ENCODE results near the gene TMEM144. TPM values are rescaled to one million over a fixed set of nuclear protein-coding genes. Genes with fewer than 3 reads are reported as not detected.
A peak's percentile ranks its signal among the peaks of the same experiment; 100 is the strongest.
"Not testable (repeated sequence)": the region's sequence is repeated elsewhere in the genome, so short reads cannot be mapped to it uniquely, and the experiment has no call there.

Gene TMEM144
- total RNA-seq, 6 donors from 2014 or later: 8.6 to 16.7 (median 13.7) TPM

DNA sequence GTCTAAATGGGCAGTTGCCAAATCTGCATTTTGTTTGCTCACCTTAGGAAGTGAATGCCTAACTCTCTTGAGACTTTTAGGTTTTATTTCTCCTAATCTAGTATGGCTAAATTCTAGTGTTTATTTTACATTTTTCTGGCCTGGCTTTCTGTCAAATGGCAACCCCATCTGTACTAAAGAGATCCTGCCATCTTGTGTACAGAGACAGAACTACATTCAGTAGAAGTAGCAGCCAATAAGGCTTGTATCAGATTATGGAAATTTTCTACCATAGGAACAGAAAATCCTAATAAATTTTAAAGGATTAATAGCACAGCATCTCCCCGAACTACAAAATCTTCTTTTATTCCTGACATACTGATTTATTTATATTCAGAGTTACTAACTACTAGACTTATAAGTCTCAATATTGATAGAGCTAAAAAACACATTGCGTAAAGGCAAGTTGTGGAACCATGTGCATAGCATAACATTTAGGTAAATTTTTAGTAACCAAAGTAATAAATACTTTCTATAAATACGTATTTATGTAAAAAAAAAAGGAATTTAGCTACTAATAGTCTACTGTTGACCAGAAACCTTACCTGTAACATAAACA, 45.5 kb downstream of the TMEM144 start:
- Histone ChIP-seq H3K27ac (no peak overlapping the region), H3K9me3 (no peaks in the 10 kb centered on the region), H3K36me3 (no peaks in the 10 kb centered on the region), H3K4me1 (peaks cover 0 to 3% (median 0%) of the 10 kb centered on the region in 4 donors), H3K4me3 (no peak overlapping the region), H3K27me3 (no peaks in the 10 kb centered on the region)
- DNase-seq: no peak
- TF ChIP-seq EP300 (IDR thresholded peaks at IDR 0.05): no peak
- TF ChIP-seq, protein P1, sequence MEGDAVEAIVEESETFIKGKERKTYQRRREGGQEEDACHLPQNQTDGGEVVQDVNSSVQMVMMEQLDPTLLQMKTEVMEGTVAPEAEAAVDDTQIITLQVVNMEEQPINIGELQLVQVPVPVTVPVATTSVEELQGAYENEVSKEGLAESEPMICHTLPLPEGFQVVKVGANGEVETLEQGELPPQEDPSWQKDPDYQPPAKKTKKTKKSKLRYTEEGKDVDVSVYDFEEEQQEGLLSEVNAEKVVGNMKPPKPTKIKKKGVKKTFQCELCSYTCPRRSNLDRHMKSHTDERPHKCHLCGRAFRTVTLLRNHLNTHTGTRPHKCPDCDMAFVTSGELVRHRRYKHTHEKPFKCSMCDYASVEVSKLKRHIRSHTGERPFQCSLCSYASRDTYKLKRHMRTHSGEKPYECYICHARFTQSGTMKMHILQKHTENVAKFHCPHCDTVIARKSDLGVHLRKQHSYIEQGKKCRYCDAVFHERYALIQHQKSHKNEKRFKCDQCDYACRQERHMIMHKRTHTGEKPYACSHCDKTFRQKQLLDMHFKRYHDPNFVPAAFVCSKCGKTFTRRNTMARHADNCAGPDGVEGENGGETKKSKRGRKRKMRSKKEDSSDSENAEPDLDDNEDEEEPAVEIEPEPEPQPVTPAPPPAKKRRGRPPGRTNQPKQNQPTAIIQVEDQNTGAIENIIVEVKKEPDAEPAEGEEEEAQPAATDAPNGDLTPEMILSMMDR (IDR thresholded peaks at IDR 0.05): peak; percentile 52 to 71 (median 69)
- ATAC-seq (ENCODE audit: low FRiP score in 2 of 2): peak; percentile 63 to 78
- WGBS, 2 donors: 37 to 42% methylated on average over 3 of the region's 3 CpGs

DNA sequence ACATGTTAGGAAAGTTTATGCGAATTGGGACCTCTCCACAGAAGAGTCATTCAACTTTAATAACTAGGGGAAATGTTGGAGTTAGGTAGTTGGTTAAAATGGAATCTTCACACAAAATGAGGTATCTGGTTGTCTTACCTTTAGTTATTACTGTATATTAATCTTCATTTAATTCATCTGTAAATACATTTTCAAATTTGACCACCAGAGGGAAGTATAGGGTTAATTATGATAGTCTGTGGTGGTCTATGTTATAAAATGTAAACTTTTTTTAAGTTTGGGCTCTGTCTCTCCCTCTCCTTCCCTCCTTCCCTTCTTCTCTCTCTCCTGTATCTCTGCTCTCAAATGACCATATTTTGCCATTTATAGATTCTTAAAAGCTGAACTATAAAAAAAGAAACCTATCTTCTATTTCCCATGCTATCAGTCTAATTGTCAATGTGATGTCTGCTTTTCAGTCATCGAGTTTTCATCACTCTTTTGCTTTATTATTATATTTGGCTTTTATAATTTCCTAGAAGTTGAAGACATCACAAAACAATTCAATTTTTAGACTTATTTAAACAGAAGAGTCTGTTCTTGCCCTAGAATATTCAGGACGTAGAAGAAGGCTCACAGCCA, 49.8 kb downstream of the TMEM144 start:
- Histone ChIP-seq H3K27me3 (no peaks in the 10 kb centered on the region), H3K4me1 (no peaks in the 10 kb centered on the region), H3K4me3 (no peak overlapping the region), H3K27ac (no peak overlapping the region), H3K36me3 (no peaks in the 10 kb centered on the region), H3K9me3 (no peaks in the 10 kb centered on the region)
- no peak for ATAC-seq (ENCODE audit: low FRiP score in 2 of 2)
- 49 to 70% methylated on average over 3 of the region's 3 CpGs for WGBS, 2 donors
- TF ChIP-seq, protein P1 (IDR thresholded peaks at IDR 0.05): peak in 2 of 6 experiments; percentile 30 to 39
- no peak for TF ChIP-seq EP300 (IDR thresholded peaks at IDR 0.05)
- TF ChIP-seq POLR2A (IDR thresholded peaks at IDR 0.05): no peak
- no peak for DNase-seq

DNA sequence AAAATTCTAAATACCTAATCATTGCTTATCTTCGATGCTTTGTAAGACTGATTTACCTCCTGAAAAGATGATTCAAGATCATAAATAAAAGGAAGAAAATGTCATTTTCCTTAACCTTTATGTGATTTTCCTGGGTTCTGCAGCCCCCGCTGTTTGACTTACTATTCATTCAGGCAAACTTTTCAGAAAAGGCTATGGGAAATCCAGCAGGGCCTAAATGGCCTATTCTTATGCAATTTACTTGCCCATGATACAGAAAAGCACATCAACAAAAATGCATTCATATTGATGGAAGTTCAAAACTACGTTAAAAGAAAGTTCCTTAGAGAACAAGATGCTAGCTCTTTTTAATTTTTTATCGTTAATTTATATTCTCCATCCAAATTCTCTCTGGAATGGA, 51.2 kb downstream of the TMEM144 start:
- WGBS, 2 donors: 74 to 90% methylated on average over 4 of the region's 4 CpGs
- no peaks in the 10 kb centered on the region for H3K27me3 ChIP-seq
- no peak for ATAC-seq (ENCODE audit: low FRiP score in 2 of 2)
- no peaks in the 10 kb centered on the region for H3K4me1 ChIP-seq
- H3K9me3 ChIP-seq: no peaks in the 10 kb centered on the region
- H3K36me3 ChIP-seq: no peaks in the 10 kb centered on the region
- H3K4me3 ChIP-seq: no peak overlapping the region
- H3K27ac ChIP-seq: no peak overlapping the region
- TF ChIP-seq POLR2A (IDR thresholded peaks at IDR 0.05) (no peak), EP300 (IDR thresholded peaks at IDR 0.05) (no peak), POLR2AphosphoS5 (IDR thresholded peaks at IDR 0.05) (no peak)
- TF ChIP-seq, protein P1 (IDR thresholded peaks at IDR 0.05): no peak
- no peak for DNase-seq

DNA sequence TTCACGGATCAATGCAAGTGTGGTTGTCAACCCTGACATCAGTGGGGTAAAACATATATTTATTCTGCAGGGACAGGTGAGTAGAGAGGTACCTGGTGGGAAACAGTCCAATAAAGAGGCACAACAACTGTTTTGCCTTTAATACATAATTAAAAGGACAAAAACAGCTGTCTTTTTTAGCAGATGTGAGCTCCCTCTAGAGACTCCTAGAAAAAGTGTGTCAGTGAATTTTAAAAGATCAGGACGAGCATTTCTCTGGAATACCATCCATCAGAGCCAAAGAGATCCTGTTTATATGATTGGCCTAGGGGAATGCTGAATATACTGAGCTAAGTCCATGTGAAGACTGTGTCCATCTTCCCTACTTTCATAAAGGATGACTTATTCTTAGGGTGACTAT, 58.3 kb downstream of the TMEM144 start:
- no peaks in the 10 kb centered on the region for H3K27me3 ChIP-seq
- TF ChIP-seq POLR2A (IDR thresholded peaks at IDR 0.05) (no peak), POLR2AphosphoS5 (IDR thresholded peaks at IDR 0.05) (no peak)
- 67 to 89% methylated on average over 2 of the region's 2 CpGs for WGBS, 2 donors
- H3K36me3 ChIP-seq: no peaks in the 10 kb centered on the region
- H3K4me3 ChIP-seq: no peak overlapping the region
- DNase-seq: no peak
- no peaks in the 10 kb centered on the region for H3K9me3 ChIP-seq
- H3K27ac ChIP-seq: no peak overlapping the region
- ATAC-seq (ENCODE audit: low FRiP score in 2 of 2): no peak
- no peaks in the 10 kb centered on the region for H3K4me1 ChIP-seq

DNA sequence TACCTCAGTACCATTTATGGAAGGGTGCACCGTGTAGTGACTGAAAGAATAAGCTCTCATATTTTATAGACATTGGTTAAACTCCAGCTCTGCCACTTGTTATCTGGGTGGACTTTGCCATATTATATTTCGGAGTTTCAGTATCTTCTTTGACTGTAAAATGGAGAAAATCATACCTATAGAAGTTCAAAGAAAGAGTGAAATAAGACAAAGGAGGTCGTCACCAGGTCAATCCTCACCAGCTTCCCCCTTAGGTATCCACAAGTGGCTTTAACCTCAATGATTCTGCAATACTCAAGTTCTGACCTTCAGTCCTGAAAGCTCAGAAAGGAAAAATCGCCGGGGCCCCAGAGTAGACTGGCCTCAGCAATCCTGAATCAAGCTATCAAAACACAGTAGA, 64.3 kb downstream of the TMEM144 start:
- Histone ChIP-seq H3K27me3 (no peaks in the 10 kb centered on the region), H3K4me3 (no peak overlapping the region), H3K27ac (no peak overlapping the region), H3K9me3 (no peaks in the 10 kb centered on the region), H3K4me1 (no peaks in the 10 kb centered on the region), H3K36me3 (no peaks in the 10 kb centered on the region)
- no peak for DNase-seq
- no peak for ATAC-seq (ENCODE audit: low FRiP score in 2 of 2)
- TF ChIP-seq EP300 (IDR thresholded peaks at IDR 0.05): no peak
- 81 to 82% methylated on average over 5 of the region's 5 CpGs for WGBS, 2 donors

DNA sequence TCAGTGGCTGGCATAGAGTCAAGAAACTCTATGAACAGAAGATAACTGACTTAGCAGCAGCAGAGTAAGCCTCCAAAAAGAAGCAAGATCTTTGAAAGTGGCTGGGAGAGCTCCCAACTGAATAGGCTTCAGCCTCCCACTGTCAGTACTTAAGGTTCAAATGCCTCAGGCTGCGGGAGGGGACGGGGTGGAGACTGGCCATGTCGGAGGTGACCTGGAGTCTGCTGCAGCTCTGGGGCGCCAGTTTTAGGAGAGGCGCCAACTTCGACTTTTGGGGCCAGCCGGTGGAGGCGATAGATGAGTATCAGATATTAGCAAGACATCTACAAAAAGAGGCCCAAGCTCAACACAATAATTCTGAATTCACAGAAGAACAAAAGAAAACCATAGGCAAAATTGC, 67.3 kb downstream of the TMEM144 start:
- DNase-seq (peak in 1 of 2 donors; percentile 13), ATAC-seq (ENCODE audit: low FRiP score in 2 of 2) (no peak)
- H3K9me3 ChIP-seq: no peaks in the 10 kb centered on the region
- 87 to 97% methylated on average over 8 of the region's 8 CpGs for WGBS, 2 donors
- H3K4me1 ChIP-seq: no peaks in the 10 kb centered on the region
- H3K27me3 ChIP-seq: no peaks in the 10 kb centered on the region
- H3K4me3 ChIP-seq: no peak overlapping the region
- no peaks in the 10 kb centered on the region for H3K36me3 ChIP-seq
- no peak overlapping the region for H3K27ac ChIP-seq
- TF ChIP-seq POLR2A (IDR thresholded peaks at IDR 0.05): no peak

DNA sequence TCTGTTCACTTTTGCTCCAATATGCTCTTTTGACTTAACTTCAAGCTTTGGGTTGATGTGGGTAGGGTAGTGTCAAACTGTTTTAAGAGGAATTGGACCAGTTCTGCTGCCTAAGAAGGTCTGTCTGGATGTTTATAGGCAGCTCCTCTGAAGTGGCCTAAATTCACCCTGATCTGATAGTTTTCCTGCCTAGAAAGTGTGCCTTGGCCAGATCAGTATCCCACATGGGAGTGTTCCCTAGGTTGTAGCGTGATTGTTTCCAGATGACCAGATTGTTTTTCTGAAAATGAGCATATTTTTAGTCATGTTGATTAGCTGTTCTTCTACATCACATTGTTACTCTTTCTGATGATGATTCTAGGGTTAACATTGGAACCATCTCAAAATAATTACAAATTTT, 68.8 kb downstream of the TMEM144 start:
- H3K27ac ChIP-seq; ATAC-seq (ENCODE audit: low FRiP score in 2 of 2); H3K27me3 ChIP-seq; H3K9me3 ChIP-seq; H3K4me3 ChIP-seq; DNase-seq; H3K4me1 ChIP-seq; H3K36me3 ChIP-seq: not testable (repeated sequence)
- 90 to 96% methylated on average over 1 of the region's 1 CpG for WGBS, 2 donors

Measured in upper lobe of left lung (tissue), 6 donors.